ENCODE data around the gene GVQW3. TPM values are rescaled to one million over a fixed set of nuclear protein-coding genes. Genes with fewer than 3 reads are reported as not detected.

GVQW3 gene
- total and polyA plus RNA-seq, 2 of the 8 experiments (the other 6 are each of a cell fraction or from before 2014, with no cell fraction given): 5.5 to 8.1 TPM

GRCh38 chr11:76395296-76395695 lies 14.2 kb downstream of the GVQW3 start (continued):
- TF ChIP-seq TAF7 (optimal IDR thresholded peaks at IDR 0.05; ENCODE audit: borderline replicate concordance, low read depth, low read length): no peak

All from H1 (cell line).